ENCODE measurements around the gene ZNF507.

The ZNF507 gene

DNA sequence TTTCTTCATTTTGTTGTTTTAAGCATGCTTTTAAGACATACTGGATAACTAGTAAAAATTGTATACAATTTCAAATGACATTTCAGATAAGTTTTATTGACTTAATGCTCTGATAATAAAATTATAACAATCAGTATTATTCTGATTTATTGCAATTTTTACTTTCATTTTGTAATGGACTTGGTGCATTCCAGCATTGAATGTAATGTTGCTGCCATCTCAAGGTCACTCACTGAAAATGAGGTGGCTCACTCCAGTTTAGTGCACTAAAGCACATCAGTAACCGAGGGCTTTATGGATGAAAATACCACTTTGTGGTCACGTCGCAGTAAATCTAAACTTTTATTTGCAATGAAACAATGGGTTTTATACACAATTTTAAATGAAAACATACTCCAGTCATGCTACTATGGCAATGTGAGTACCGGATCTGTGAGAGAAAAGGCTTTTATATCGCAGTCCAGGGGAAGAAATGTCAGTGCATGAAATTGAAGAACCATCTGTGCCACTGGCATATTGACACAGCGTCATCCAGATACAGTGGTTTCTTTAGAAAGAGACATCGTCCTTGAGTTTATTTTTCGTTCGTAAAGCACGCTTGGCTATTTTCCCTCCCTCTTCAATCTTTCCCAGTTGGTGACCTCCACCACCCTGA, 20.7 kb upstream of the ZNF507 start:
- no peaks in the 10 kb centered on the region for H3K9me3 Mint-ChIP-seq
- no peak for DNase-seq
- no peak overlapping the region for H3K27ac Mint-ChIP-seq
- peaks cover 35% of the 10 kb centered on the region for H3K27me3 Mint-ChIP-seq
- H3K4me1 Mint-ChIP-seq (ENCODE audit: low read depth): no peaks in the 10 kb centered on the region
- no peak overlapping the region for H3K4me3 Mint-ChIP-seq
- H3K36me3 Mint-ChIP-seq (ENCODE audit: low read depth): no peaks in the 10 kb centered on the region

DNA sequence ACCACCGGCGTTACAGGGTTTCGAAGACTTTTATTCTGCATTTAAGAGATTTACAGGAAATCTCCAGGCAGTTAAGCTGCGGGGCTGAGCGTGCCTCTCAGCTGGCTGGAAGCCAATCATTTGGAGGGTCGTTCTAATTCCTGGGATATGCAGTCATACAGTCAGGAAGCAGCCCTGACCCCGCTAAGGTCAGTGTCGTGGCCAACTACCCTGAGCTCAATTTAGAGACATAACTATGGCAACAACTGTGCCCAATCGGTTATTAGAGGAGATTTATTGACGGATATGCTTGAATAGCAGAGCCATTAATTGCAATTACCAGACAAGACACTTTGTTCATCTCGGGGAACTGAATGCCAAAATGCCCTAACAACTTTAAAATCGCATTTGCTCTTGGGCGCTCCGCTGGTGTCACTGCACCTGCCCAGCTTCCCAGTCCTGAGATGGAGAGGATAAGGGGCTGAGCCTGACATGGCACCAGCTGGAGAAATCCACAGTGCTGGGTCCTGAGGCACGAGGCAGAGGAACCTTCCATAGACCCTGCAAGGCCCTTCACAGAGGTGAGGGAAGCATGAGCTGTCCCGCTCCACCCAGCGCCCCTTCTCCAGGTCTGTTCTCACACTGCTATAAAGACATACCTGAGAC, 15.1 kb upstream of the ZNF507 start:
- H3K4me3 Mint-ChIP-seq: no peak overlapping the region
- DNase-seq: no peak
- peaks cover 19% of the 10 kb centered on the region for H3K27me3 Mint-ChIP-seq
- no peaks in the 10 kb centered on the region for H3K4me1 Mint-ChIP-seq (ENCODE audit: low read depth)
- H3K9me3 Mint-ChIP-seq: no peaks in the 10 kb centered on the region
- H3K27ac Mint-ChIP-seq: no peak overlapping the region
- H3K36me3 Mint-ChIP-seq (ENCODE audit: low read depth): no peaks in the 10 kb centered on the region

DNA sequence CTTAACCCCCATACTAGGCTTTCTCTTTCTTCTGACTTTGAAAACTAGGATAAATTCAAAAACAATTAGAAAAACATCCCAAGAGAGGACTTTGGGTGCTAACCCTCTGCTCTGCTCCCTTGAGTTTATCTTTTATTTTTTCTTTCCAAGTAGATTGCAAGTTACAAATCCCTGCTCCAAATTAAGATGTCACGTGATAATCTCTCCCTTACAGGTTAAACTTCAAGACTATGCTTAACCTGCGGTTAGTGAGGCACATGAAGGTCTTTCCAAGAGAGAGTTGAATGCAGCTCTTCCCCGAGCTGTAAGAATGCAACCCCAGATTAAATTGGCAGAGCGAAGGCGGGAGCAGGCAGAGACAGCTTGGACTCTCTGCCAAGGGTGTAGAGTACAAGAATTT, 12.2 kb upstream of the ZNF507 start:
- no peak for DNase-seq
- H3K36me3 Mint-ChIP-seq (ENCODE audit: low read depth): no peaks in the 10 kb centered on the region
- no peaks in the 10 kb centered on the region for H3K9me3 Mint-ChIP-seq
- no peak overlapping the region for H3K4me3 Mint-ChIP-seq
- H3K27ac Mint-ChIP-seq: no peak overlapping the region
- H3K27me3 Mint-ChIP-seq: peaks cover 9% of the 10 kb centered on the region
- no peaks in the 10 kb centered on the region for H3K4me1 Mint-ChIP-seq (ENCODE audit: low read depth)

GRCh38 chr19:32336259-32337083, 8.9 kb upstream of the ZNF507 start:
- no peak overlapping the region for H3K27ac Mint-ChIP-seq
- H3K27me3 Mint-ChIP-seq: peaks cover 5% of the 10 kb centered on the region
- DNase-seq: no peak
- H3K9me3 Mint-ChIP-seq: no peaks in the 10 kb centered on the region
- no peaks in the 10 kb centered on the region for H3K36me3 Mint-ChIP-seq (ENCODE audit: low read depth)
- no peak overlapping the region for H3K4me3 Mint-ChIP-seq
- H3K4me1 Mint-ChIP-seq (ENCODE audit: low read depth): no peaks in the 10 kb centered on the region

DNA sequence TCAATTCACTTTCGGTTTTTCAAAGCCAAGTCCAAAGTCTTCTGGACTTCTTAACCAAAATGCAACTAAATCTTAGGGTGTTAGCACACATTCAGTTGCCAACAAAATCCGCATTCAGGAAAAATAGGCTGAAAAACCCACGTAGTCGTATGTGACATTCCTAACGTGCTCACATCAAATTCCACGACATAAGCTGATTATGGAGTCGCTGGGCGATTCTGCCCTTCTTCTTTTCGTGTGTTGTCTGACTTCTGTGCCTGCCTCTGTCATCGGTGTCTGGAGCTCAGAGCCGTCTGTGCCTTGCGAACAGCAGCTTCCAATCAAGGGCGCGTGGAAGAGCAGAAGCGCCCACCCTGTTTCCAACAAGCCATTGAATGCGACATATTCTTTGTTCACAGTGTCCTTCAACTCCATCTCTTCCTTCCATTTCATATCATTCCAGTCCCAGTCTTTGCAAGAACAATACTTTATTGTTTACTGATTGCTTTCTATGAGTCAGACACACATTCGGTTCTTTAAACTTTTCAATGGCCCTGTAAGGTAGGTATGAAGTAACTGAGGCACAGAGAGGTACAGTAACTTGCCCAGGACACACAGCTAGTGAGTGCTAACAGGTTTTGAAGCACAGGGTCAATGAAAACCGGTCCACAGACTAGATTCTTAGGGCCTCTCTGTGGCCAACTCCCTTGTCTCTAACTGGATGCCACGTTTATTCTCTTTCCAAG, 8.2 kb upstream of the ZNF507 start:
- Mint-ChIP-seq H3K4me1 (ENCODE audit: low read depth) (no peaks in the 10 kb centered on the region), H3K36me3 (ENCODE audit: low read depth) (no peaks in the 10 kb centered on the region), H3K27ac (no peak overlapping the region), H3K27me3 (no peaks in the 10 kb centered on the region), H3K4me3 (no peak overlapping the region), H3K9me3 (no peaks in the 10 kb centered on the region)
- DNase-seq: no peak

- Mint-ChIP-seq H3K27ac (no peak overlapping the region), H3K27me3 (no peaks in the 10 kb centered on the region), H3K9me3 (no peaks in the 10 kb centered on the region), H3K4me3 (no peak overlapping the region), H3K4me1 (ENCODE audit: low read depth) (no peaks in the 10 kb centered on the region), H3K36me3 (ENCODE audit: low read depth) (no peaks in the 10 kb centered on the region)
- no peak for DNase-seq
Observed at GRCh38 chr19:32339423-32339822, 6.0 kb upstream of the ZNF507 start.

GRCh38 chr19:32339988-32340874, 5.2 kb upstream of the ZNF507 start:
- Mint-ChIP-seq H3K4me3 (no peak overlapping the region), H3K36me3 (ENCODE audit: low read depth) (no peaks in the 10 kb centered on the region), H3K9me3 (peaks cover 3% of the 10 kb centered on the region), H3K27ac (no peak overlapping the region), H3K4me1 (ENCODE audit: low read depth) (peaks cover 3% of the 10 kb centered on the region), H3K27me3 (peaks cover 3% of the 10 kb centered on the region)
- peak; percentile 60 for DNase-seq

DNA sequence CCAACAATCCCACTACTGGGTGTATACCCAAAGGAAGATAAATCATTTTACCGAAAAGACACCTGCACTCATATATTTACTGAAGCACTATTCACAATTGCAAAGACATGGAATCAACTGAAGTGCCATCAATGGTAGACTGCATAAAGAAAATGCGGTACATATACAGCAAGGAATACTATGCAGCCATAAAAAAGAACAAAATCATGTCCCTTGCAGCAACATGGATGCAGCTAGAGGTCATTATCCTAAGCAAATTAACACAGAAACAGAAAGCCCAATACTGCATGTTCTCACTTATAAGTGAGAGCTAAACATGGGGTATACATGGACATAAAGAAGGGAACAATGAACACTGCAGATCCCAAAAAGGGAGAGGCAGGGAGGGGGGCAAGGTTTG, 2.7 kb upstream of the ZNF507 start:
- H3K27ac Mint-ChIP-seq: no peak overlapping the region
- peaks cover 15% of the 10 kb centered on the region for H3K4me1 Mint-ChIP-seq (ENCODE audit: low read depth)
- H3K36me3 Mint-ChIP-seq (ENCODE audit: low read depth): peaks cover 20% of the 10 kb centered on the region
- no peak overlapping the region for H3K4me3 Mint-ChIP-seq
- H3K27me3 Mint-ChIP-seq: peaks cover 3% of the 10 kb centered on the region
- H3K9me3 Mint-ChIP-seq: peaks cover 3% of the 10 kb centered on the region
- no peak for DNase-seq

DNA sequence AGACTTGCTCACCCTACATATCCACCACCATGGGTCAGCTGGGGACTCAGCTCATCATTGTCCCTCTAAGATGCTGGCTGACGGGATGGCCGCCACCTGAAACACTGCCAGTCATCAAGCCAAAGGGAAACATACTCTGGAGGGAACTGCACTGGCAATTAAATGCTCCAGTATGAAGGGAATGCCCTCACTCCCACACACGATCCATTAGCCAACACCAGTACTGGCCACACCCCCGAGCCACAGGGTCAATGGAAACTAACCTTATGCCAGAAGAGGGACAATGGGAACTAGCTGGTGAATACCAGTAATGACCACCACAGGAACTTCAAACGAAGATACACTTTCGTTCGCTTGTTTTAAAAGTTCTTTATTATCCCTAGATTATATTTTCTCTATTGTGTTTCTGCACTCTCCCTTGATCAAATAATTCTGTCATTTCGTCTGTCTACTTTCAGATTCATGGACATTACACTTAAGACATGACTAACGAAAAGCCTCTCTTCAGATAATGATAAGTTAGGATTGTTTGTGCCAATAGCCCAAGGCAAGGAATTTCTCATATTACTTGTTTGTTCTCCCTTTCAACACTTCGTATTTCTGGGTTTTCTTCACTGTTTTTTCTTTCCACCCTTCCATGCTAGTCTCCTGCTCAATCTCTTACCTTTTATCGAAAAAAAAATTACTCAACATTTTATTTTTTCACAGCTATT, 1.7 kb upstream of the ZNF507 start:
- H3K27me3 Mint-ChIP-seq: peaks cover 3% of the 10 kb centered on the region
- H3K27ac Mint-ChIP-seq: no peak overlapping the region
- DNase-seq: no peak
- H3K4me1 Mint-ChIP-seq (ENCODE audit: low read depth): peaks cover 23% of the 10 kb centered on the region
- H3K36me3 Mint-ChIP-seq (ENCODE audit: low read depth): peaks cover 30% of the 10 kb centered on the region
- H3K9me3 Mint-ChIP-seq: peaks cover 3% of the 10 kb centered on the region
- H3K4me3 Mint-ChIP-seq: no peak overlapping the region

DNA sequence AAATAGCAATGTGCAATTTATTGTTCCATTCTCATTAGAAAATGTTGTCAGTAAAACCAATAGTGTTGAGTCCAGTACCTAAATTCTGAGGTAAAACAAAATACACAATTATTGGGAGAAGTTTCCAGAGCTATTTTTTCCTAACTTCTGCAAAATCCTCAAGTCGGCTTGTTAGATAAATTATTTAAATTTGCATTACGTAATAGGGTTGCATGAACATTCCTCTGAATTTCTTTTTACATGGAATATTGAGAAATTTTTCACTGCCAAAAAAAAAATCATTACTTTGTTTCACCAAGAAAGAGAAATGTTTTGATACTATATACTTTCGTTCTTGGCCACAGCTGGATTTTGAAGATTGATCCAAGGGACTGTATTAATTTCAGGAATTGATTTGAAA, 1.5 kb downstream of the ZNF507 start:
- Mint-ChIP-seq H3K4me1 (ENCODE audit: low read depth) (peaks cover 52% of the 10 kb centered on the region), H3K27me3 (peaks cover 3% of the 10 kb centered on the region), H3K36me3 (ENCODE audit: low read depth) (peaks cover 60% of the 10 kb centered on the region), H3K27ac (peak overlapping the region; percentile 97), H3K9me3 (peaks cover 3% of the 10 kb centered on the region), H3K4me3 (peak overlapping the region; percentile 99)
- no peak for DNase-seq

- Mint-ChIP-seq H3K27ac (no peak overlapping the region), H3K4me3 (peak overlapping the region; percentile 99), H3K4me1 (ENCODE audit: low read depth) (peaks cover 59% of the 10 kb centered on the region), H3K36me3 (ENCODE audit: low read depth) (peaks cover 66% of the 10 kb centered on the region), H3K9me3 (peaks cover 3% of the 10 kb centered on the region), H3K27me3 (peaks cover 3% of the 10 kb centered on the region)
- DNase-seq: no peak
Observed at GRCh38 chr19:32347573-32347972, 2.2 kb downstream of the ZNF507 start.

GRCh38 chr19:32349051-32349450, 3.6 kb downstream of the ZNF507 start:
- Mint-ChIP-seq H3K27me3 (peaks cover 3% of the 10 kb centered on the region), H3K27ac (peak overlapping the region; percentile 32), H3K36me3 (ENCODE audit: low read depth) (peaks cover 81% of the 10 kb centered on the region), H3K4me3 (peak overlapping the region; percentile 18), H3K9me3 (peaks cover 3% of the 10 kb centered on the region), H3K4me1 (ENCODE audit: low read depth) (peaks cover 74% of the 10 kb centered on the region)
- no peak for DNase-seq

DNA sequence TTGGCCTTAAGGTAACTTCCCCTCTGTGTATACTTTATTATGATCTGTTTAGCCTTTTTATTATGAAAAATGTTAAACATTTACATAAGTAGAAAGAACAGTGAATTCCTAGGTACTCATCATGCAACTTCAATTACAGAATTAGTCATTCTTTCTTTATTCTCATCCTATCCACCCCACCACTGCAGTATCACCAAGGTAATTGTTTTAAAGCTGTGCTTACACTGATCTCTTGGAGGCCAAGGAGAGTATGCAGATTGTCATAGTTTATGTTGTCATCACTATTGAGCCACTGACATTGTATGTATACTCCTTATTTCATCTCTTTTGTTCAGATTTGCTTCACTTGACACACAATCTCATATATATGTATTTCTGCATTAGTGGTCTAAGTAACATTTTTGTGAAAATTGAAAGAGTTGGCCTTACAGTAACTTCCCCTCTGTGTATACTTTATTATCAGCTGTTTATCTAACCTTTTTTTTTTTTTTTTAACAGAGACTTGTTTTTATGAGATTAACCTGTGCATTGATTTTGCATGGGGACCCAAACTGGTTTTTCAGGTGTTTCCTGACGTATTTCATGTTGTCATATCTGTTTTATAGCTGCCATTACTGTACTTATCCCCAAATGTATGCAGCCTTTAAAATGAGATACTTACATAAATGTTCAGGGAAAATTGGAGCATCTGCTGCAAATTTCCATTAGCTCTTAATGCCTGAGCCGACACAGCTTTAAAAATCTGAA, 4.5 kb downstream of the ZNF507 start:
- peaks cover 79% of the 10 kb centered on the region for H3K4me1 Mint-ChIP-seq (ENCODE audit: low read depth)
- no peak for DNase-seq
- no peak overlapping the region for H3K4me3 Mint-ChIP-seq
- H3K27ac Mint-ChIP-seq: peak overlapping the region; percentile 66
- no peaks in the 10 kb centered on the region for H3K27me3 Mint-ChIP-seq
- peaks cover 90% of the 10 kb centered on the region for H3K36me3 Mint-ChIP-seq (ENCODE audit: low read depth)
- no peaks in the 10 kb centered on the region for H3K9me3 Mint-ChIP-seq
